CD4-positive, alpha-beta T cell treated with Interleukin-15 for 4 hours (primary cell): ENCODE results near the gene TUBB4B.
A peak's percentile ranks its signal among the peaks of the same experiment; 100 is the strongest.
"Not testable (repeated sequence)": the region's sequence is repeated elsewhere in the genome, so short reads cannot be mapped to it uniquely, and the experiment has no call there.

ENCODE experiments used
- DNase-seq: peaks from one replicate; pipeline ENCODE4 v3.0.0-alpha.2; 2020; ENCODE audit warnings: low spot score

TUBB4B gene

DNA sequence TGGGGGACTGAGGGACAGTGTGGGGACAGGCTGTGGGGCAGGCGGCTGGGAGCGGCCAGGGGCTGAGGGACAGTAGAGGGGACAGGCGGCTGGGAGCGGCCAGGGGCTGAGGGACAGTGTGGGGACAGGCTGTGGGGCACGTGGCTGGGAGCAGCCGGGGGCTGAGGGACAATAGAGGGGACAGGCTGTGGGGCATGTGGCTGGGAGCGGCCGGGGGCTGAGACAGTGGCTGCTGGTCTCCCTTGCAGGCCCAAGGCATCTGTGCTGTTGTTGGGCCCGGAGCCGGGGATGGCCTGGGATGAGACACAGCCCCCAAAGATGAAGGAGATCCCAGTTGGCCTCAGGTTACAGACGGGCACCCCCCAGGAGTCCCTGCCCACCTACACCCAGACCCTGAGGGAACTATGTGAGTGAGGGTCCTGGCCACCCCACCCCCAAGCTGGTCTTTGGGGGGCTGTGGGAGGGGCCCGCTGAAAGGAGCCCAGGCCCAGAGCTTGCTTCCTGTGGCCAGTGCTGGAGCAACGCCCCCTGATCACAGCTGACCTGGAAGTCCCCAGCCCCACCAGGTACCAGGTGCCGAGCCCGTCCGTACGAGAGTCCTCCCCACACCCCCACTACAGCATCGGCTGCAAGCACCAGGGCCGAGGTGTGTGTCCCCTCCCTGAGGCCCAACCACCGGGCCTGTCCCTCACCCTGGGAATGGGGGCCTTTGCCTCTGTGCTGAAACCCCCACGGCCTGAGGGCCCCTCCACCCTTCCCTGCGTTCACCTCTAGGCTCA is 10.6 kb downstream of the TUBB4B start:
- no peak for DNase-seq

DNA sequence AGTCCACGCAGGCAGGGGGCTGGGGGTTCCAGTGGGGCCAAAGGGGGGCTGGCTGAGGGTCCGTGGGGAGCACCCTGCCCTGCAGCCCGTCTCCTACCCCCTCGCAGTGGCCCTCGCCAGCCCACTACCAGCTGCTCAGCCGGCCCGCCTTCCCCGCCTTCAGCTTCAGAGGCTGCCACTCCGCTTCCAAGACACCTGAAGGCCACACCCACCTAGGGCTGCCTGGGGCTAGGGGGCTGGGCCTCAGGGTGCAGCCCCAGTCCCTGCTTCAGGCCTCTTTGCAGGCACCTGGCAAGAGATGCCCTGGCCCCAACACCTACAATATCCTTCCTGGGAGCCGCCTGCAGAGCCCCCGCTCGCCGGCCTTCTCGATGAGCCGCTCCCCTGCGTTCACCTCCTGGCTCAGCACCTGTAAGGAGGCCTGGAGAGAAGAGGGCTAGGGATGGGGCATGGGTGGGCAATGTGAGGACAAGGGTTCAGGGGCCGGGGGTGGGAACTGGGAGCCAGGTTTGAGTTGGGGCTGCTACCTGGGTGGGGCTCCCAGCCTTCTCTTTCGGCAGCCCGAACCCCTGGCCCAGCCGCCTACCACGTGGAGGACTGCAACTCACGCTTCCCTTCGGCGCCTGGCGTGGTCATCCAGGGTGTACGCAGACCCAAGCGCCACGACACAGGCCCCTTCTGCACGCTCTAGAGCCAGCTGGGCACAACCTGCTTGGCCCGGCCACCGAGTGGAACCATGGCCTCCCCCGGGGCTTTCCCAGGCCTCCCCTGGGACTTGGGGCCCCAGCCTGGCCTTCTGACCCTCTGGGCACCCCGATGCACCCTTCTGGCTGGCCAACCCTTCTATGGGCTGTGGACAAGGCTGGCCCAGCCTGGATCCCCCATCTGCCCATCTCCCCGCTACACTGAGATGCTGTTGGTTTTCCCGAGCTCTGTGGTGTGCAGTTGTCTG is 11.7 kb downstream of the TUBB4B start:
- no peak for DNase-seq

GRCh38 chr9:137253717-137254623 is 12.9 kb downstream of the TUBB4B start:
- DNase-seq: no peak

- peak; percentile 95 for DNase-seq
Measured at GRCh38 chr9:137254624-137255447, 13.7 kb downstream of the TUBB4B start, which contains the start of gene NELFB. TSS of gene NELFB (plus strand) at chr9:137255327.

- no peak for DNase-seq
Measured at GRCh38 chr9:137255448-137256114, 14.5 kb downstream of the TUBB4B start.

- DNase-seq: no peak
Measured at GRCh38 chr9:137256362-137256761, 15.3 kb downstream of the TUBB4B start.

DNA sequence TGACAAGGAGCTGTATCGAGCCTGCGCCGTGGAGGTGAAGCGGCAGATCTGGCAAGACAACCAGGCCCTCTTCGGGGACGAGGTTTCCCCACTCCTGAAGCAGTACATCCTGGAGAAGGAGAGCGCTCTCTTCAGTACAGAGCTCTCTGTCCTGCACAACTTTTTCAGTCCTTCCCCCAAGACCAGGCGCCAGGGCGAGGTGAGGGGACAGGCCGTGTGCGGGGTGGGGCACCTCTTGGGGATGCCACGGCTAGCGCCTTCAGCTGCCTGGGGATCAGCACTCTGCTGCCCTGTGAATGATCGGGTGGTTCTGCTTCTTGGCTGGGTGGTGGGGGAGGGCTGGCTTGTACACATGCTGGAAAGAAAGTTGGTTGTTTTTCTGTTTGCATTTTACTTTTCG is 15.8 kb downstream of the TUBB4B start:
- DNase-seq: no peak

DNA sequence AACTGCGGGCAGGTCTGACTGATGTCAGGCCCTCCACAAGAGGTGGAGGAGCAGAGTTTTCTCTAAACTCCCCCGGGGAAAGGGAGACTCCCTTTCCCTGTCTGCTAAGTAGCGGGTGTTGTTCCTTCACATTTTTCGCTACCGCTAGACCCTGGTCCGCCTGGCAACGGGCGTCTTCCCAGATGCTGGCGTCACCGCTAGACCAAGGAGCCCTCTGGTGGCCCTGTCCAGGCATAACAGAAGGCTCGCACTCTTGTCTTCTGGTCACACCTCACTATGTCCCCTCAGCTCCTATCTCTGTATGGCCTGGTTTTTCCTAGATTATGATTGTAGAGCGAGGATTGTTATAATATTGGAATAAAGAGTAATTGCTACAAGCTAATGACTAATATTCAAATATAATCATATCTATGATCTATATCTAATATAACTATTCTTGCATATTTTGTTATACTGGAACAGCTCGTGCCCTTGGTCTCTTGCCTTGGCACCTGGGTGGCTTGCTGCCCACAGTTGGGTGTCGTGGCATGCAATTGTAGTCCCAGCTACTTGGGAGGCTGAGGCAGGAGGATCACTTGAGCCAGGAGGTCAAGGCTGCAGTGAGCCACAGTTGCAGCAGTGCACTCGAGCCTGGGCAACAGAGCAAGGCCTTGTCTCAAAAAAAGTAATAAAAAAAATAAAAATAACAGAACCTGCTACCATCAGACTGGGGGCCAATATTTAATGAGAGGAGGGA is 21.3 kb downstream of the TUBB4B start:
- not testable (repeated sequence) for DNase-seq

- no peak for DNase-seq
Measured at GRCh38 chr9:137262909-137263285, 21.8 kb downstream of the TUBB4B start.

GRCh38 chr9:137263506-137263905 is 22.4 kb downstream of the TUBB4B start:
- no peak for DNase-seq

- no peak for DNase-seq
Measured at GRCh38 chr9:137264067-137264466, 23.0 kb downstream of the TUBB4B start.

GRCh38 chr9:137265496-137266161 is 24.5 kb downstream of the TUBB4B start:
- no peak for DNase-seq

DNA sequence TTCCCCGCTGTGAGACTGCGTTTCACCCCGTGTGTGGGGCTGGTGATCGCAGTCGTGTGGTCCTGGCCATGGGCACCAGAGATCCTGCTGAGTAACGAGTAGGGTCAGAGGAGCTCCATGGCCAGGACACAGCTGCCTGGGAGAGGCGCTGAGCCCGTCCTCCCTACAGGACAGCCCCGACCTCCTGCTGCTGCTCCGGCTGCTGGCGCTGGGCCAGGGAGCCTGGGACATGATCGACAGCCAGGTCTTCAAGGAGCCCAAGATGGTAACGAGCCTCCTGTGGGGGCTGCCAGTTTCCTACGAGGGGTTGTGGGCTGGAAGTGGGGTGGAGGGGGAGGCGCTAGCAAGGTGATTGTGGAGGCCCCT is 25.1 kb downstream of the TUBB4B start:
- no peak for DNase-seq

GRCh38 chr9:137266585-137267453 is 25.7 kb downstream of the TUBB4B start:
- DNase-seq: no peak

GRCh38 chr9:137267933-137268355 is 26.9 kb downstream of the TUBB4B start:
- no peak for DNase-seq

GRCh38 chr9:137268538-137269201 is 27.6 kb downstream of the TUBB4B start:
- no peak for DNase-seq

GRCh38 chr9:137269231-137269772 is 28.2 kb downstream of the TUBB4B start:
- no peak for DNase-seq
